ENCODE results near the gene CMTM8.

Gene CMTM8

DNA sequence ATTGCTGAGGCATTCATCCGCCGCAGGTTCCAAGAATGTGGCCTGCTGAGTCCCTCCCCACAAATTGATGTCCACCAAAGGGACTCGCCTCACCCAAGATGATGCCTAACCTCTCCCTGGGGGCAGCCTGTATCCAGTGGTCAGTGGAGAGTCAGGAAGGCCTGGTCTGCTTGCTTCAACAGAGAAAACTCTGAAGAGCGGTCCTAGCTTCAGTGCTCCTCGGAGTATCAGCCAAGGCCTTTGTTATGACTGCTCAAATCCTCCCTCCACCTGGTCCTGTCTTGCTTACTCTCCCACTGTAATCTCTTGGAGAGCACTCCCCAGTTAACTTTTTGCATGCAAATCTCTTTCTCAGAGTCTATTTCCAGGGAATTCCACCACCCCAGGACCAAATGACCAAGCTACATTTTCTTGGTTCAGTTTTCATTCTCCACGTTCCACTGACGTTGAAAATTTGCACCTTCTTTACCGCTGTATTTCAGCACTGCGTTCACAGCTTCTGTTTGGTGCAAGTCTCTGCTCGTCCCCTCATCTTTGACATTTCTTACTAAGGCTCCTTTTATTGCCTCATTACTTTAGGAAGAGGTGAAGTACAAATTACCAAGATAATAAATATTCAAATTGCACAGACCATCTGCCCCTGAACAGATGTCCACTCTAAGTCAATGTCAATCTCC is 175.5 kb downstream of the CMTM8 start:
- DNase-seq (ENCODE audit: low read depth), result no peak

DNA sequence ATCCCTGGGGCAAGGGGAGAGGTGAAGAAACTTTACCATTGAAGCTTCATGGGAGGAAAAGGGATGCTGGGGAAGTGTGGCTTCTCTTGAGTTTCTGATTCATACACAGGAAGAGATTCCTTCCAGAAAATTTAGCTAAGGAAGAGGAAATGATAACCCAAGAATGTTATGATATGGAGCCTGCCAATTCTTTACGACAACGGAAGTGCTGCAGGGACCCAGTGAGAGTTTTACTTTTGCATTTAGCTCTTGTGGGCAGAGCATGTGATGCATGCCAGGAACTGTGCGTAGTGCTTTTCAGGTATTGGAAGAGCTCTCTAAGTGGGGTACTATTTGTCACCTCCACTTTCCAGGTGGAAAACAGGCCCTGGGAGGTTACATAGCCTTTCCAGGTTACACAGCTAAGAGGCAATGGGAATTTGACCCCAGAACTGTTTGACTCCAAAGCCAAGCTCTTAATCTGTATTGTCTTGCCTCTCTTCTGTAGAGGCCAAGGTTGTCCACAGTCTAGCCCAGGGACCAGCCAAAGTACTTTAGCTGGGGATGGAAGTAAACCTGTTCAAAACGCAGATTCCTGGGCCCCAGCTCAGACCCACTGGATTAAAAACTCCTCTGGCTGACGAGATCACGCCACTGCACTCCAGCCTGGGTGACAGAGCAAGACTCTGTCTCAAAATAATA is 176.2 kb downstream of the CMTM8 start:
- DNase-seq (ENCODE audit: low read depth), result no peak

GRCh38 chr3:32419742-32420125 is 181.3 kb downstream of the CMTM8 start:
- DNase-seq (ENCODE audit: low read depth), result no peak

Measured in stimulated activated CD8-positive, alpha-beta memory T cell treated with anti-CD3 and anti-CD28 coated beads, Interleukin-7, amount 100 ng/mL, for 24 hours (primary cell).